Loucy (cell line): ENCODE results near the gene KSR2.

Experiments
- CTCF ChIP-seq: fragments of 200-600 bp; sonication (generic); conservative IDR thresholded peaks from 2 replicates; pipeline ENCODE4 v1.5.1; 2014; ENCODE audit warnings: mild to moderate bottlenecking, antibody characterized with exemption, low read length
- EZH2phosphoT487 ChIP-seq: fragments of 200-600 bp; IDR thresholded peaks from 2 replicates; pipeline ENCODE4 v1.6.1; 2018; ENCODE audit warnings: antibody characterized with exemption, mild to moderate bottlenecking, moderate library complexity, borderline replicate concordance

GRCh38 chr12:117523971-117524370, 444.8 kb downstream of the KSR2 start:
- TF ChIP-seq CTCF (no peak), EZH2phosphoT487 (no peak)
